HG03469 (cell line): Measurements from ENCODE around the gene ALDH1A3.
A peak's percentile ranks its signal among the peaks of the same experiment; 100 is the strongest.

Experiments used
- ATAC-seq: cut with Tn5 transposase; IDR thresholded peaks from one replicate; pipeline ENCODE4 v1.9.1; 2021; ENCODE audit warnings: mild to moderate bottlenecking, moderate library complexity, moderate number of reproducible peaks; ENCODE audit not compliant: unreplicated experiment

Gene ALDH1A3

GRCh38 chr15:100858294-100858693, 21.3 kb upstream of the ALDH1A3 start:
- no peak for ATAC-seq

- ATAC-seq: no peak
Observed at GRCh38 chr15:100859970-100860828, 19.4 kb upstream of the ALDH1A3 start.

GRCh38 chr15:100860829-100861510, 18.7 kb upstream of the ALDH1A3 start:
- ATAC-seq: no peak

DNA sequence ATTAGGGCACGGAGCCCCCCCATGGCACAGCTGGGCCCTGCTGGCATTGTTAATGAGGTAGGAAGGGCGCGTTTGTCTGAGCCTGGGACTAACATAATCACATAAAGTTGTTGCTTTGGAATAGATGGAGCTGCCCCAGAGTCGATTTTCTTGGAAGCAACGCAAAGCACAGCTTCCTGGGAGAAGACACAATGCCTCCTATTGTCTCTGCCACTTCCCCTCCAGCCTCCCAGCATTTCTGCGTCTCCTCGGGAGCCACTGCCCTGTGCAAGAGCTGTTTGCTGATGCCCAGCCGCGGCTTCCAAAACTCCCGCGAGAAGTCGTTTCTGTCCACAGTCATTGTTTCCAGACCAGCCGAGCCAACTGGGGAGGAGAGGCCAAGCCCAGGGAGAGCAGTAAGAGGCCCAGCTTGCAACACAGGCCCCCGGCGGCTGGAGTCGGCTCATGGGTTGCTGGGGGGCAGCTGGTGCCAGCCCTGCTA, 18.1 kb upstream of the ALDH1A3 start:
- ATAC-seq: no peak

- no peak for ATAC-seq
Observed at GRCh38 chr15:100862162-100862561, 17.5 kb upstream of the ALDH1A3 start.

GRCh38 chr15:100863075-100863795, 16.4 kb upstream of the ALDH1A3 start:
- no peak for ATAC-seq

GRCh38 chr15:100863796-100864267, 15.8 kb upstream of the ALDH1A3 start:
- ATAC-seq: no peak

GRCh38 chr15:100866386-100867330, 13.0 kb upstream of the ALDH1A3 start:
- ATAC-seq: no peak

GRCh38 chr15:100867433-100867832, 12.2 kb upstream of the ALDH1A3 start:
- no peak for ATAC-seq

DNA sequence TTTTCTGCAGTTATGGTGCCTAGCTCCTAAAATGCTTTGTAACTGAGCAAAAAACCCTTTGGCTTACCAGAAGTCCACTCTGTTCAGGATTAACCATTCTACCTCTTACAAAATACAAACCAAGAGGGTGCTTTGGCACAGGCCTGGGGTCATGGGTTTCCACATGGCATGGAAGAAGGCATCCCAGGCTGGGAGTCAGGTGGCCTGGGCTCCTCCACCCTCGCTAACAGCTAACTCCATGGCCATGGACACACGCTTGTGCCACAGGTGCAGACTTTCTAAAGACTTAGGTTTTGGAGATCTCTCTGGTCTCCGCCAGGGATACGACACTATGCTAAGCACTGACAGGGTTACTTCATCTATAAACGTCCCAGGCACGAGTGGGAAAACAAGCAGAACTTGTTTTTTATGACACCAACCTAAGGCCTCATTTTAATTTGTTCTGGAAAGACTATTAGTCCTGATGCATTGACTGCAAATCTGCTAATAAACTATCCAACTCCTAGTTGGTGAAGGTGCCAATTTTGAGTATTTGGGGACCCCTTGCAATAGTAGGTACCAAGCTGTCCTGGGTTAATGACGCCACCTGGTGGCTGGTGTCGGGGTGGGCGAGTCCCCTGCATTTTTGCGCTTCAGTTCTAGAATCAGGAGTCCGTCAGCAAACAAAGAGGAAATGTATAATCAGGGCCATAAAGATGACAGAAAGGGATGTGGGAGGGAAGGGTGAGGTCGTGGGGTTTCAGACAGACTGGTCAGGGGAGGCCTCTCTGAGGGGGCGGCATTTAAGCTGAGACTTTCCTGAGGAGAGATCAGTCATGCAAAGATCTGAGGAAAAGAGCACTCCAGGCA, 10.3 kb upstream of the ALDH1A3 start:
- ATAC-seq: no peak

GRCh38 chr15:100873029-100873677, 6.5 kb upstream of the ALDH1A3 start:
- peak; percentile 62 for ATAC-seq

- ATAC-seq: no peak
Observed at GRCh38 chr15:100875495-100875894, 4.1 kb upstream of the ALDH1A3 start.

DNA sequence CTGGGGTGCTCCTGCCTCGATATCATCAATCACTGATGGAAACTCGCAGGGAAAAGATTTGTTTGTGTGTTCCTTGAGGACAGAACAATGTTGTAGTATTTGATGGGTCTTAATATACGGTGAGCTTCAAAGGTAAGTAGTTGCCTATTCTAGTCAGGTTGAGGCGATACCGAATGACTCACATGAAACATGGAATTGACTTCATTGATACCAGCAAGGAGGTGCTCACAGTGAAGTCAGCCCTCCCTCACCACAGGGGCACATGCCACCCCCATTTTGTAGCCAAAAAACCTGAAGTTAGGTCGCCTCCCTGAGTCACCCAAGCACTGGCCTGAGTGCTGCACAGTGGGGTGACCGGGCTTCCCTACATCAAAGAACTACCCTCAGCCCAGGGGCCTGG, 3.7 kb upstream of the ALDH1A3 start:
- ATAC-seq: no peak

DNA sequence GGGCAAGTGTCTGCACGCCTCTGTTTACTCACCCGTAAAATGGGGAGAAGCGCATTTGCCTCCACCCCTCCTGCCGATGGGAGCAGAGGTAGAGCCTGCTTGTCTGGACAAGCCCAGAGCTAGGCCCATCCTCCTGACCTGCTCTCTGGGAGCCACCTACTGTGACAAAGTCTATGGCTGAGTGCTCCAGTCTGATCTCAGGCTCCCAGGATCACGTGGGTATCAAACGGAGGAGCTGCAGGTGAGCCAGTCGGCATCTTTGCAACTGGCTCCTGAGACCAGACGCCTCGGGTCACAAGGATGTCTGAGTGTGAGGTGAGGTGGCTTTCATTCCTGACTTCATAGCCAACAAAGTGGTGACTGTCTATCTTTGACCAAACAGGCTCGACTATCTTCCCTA, 2.1 kb upstream of the ALDH1A3 start:
- no peak for ATAC-seq

GRCh38 chr15:100878130-100878529, 1.5 kb upstream of the ALDH1A3 start:
- no peak for ATAC-seq

GRCh38 chr15:100878648-100879047, 983 bp upstream of the ALDH1A3 start:
- ATAC-seq: no peak

DNA sequence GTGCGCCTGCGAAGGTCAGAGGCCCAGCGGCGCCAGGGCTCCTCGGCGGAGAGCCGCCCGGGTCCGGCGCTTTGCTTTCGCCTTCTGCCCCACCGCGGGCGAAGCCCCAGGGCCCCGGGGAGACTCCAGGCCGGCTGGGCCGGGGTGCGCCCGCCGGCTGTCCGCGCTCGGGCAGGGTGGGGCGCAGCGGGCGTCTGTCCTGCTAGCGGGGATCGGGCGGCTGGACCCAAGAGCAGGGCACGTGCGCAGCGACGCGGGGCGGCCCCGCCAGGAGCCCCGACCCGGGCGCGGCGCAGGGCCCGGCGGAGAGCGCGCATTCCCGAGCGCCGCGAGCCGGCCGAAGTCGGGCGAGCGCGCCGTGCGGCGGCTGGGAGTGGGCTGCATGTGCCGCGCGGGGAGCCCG, 569 bp upstream of the ALDH1A3 start:
- ATAC-seq: no peak

DNA sequence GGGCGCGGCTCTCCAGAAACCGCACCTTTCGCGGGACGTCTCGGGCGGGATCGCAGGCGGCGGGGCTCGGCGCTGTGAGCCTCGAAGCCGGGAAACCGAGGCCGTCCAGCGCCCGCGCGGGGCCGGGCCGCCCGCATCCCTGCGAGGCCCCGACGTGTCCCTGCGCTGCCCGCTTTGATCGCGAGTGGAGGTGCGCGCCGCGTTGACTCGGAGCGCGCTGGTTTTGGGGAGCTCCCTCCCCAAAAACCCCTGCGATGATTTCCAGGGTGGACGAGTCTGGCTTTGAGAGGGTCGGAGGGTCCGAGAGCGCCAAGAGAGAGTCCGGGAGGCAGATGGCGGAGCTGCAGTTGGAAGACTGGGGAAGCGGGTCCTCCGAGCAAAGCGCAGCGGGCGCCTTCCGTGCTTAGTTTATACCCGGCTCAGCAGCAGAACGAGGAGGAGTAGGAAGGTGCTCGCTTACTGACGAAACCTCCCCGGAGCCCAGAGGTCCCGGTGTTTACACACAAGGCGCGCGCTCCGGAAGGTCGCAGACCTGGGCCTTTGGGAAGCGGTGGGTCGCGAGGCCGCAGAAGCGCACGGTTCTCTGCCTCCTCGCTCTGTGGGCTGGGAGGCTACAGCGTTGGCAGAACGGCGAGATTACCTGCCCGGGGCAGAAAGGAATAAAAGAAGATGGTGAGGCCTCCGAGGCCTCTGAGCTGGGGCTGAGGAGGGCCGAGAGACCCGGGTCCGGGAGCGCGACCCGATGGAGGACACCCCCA, 687 bp downstream of the ALDH1A3 start:
- no peak for ATAC-seq
